Gastroesophageal sphincter (tissue), 4 donors: Measurements from ENCODE around the gene TMEM100. TPM values are rescaled to one million over a fixed set of nuclear protein-coding genes. Genes with fewer than 3 reads are reported as not detected.

Source experiments
- ATAC-seq: fragments of 150-250 bp; one replicate; pipeline ENCODE4 v1.9.1; 2016; ENCODE audit warnings: mild to moderate bottlenecking, moderate library complexity
- H3K27ac ChIP-seq, 4 donors: fragments of 200-600 bp; sonication (generic) in 3 of 4; 1 replicate in 3 of 4; 2 replicates in 1 of 4; pipeline ENCODE4 v1.5.1; 2016 to 2019
- H3K27me3 ChIP-seq: fragments of 200-600 bp; sonication (generic); one replicate; pipeline ENCODE4 v1.5.1; 2019
- H3K36me3 ChIP-seq, 2 donors: fragments of 200-600 bp; sonication (generic); one replicate each; pipeline ENCODE4 v1.5.1; 2019; ENCODE audit warnings: control low read depth in 1 of 2
- H3K4me1 ChIP-seq, 3 donors: fragments of 200-600 bp; sonication (generic); 1 replicate in 2 of 3; 2 replicates in 1 of 3; pipeline ENCODE4 v1.5.1; 2016 to 2019; ENCODE audit warnings: control low read depth in 2 of 3
- H3K4me3 ChIP-seq, 2 donors: fragments of 200-600 bp; sonication (generic); one replicate each; pipeline ENCODE4 v1.5.1; 2019; ENCODE audit warnings: mild to moderate bottlenecking in 1 of 2, moderate library complexity in 1 of 2
- H3K9me3 ChIP-seq, 3 donors: fragments of 200-600 bp; sonication (generic); one replicate each; pipeline ENCODE4 v1.5.1; 2017 to 2019; ENCODE audit warnings: control low read depth in 2 of 3
- CTCF ChIP-seq, 4 experiments: fragments of 200-600 bp in 2 of 4; fragments of 450-650 bp in 2 of 4; sonication (generic) in 1 of 4; IDR thresholded peaks; one replicate each; pipeline ENCODE4 v1.5.1; 2017 to 2019; ENCODE audit warnings: antibody characterized with exemption in 4 of 4, mild to moderate bottlenecking in 2 of 4, moderate library complexity in 2 of 4
- EP300 ChIP-seq: sonication (generic); formaldehyde crosslinking; IDR thresholded peaks from one replicate; pipeline ENCODE4 v1.6.1; 2017; ENCODE audit warnings: antibody characterized with exemption, mild to moderate bottlenecking
- POLR2A ChIP-seq, 2 donors: fragments of 450-650 bp; IDR thresholded peaks; one replicate each; pipeline ENCODE4 v1.6.1; 2017; ENCODE audit warnings: antibody characterized with exemption in 2 of 2, mild to moderate bottlenecking in 2 of 2, moderate library complexity in 1 of 2
- POLR2AphosphoS5 ChIP-seq: sonication (generic); formaldehyde crosslinking; IDR thresholded peaks from one replicate; pipeline ENCODE4 v1.6.1; 2017; ENCODE audit warnings: antibody characterized with exemption
- WGBS, 2 donors: methylation state at CpG; one replicate each; pipeline ENCODE4 v1.1.5; 2018; ENCODE audit warnings: low coverage in 1 of 2; 5-methylcytosine and 5-hydroxymethylcytosine counted together
- total RNA-seq, 4 donors: library from RNA; depleted of rRNA; stranded (reverse); fragments of >200 nt; gene quantifications; one replicate each; pipeline ENCODE4 v1.1.0, GENCODE V29; 2016

The TMEM100 gene
- total RNA-seq, 4 donors from 2014 or later: 3.7 to 63.8 (median 10.4) TPM

GRCh38 chr17:55717898-55718735 lies 4.5 kb downstream of the TMEM100 start:
- 51 to 52% methylated on average over 10 to 11 of the region's 11 CpGs for WGBS, 2 donors
- TF ChIP-seq POLR2AphosphoS5 (no peak), CTCF (IDR thresholded peaks at IDR 0.05) (peak; percentile 71 to 78 (median 74))
- ATAC-seq: peak; percentile 41
- Histone ChIP-seq H3K9me3 (no peaks in the 10 kb centered on the region), H3K4me1 (peaks cover 0 to 29% (median 0%) of the 10 kb centered on the region in 3 donors), H3K27me3 (no peaks in the 10 kb centered on the region), H3K36me3 (peaks cover 0 to 5% of the 10 kb centered on the region in 2 donors), H3K27ac (no peak overlapping the region), H3K4me3 (no peak overlapping the region)

- no peak for TF ChIP-seq CTCF (IDR thresholded peaks at IDR 0.05)
- TF ChIP-seq EP300: no peak
- no peak overlapping the region for H3K27ac ChIP-seq
- H3K27me3 ChIP-seq: no peaks in the 10 kb centered on the region
- H3K4me3 ChIP-seq: no peak overlapping the region
- 86 to 93% methylated on average over 3 to 4 of the region's 4 CpGs for WGBS, 2 donors
- no peak for ATAC-seq
- peaks cover 0 to 22% (median 0%) of the 10 kb centered on the region in 3 donors for H3K4me1 ChIP-seq
- H3K36me3 ChIP-seq: peaks cover 0 to 5% of the 10 kb centered on the region in 2 donors
- H3K9me3 ChIP-seq: no peaks in the 10 kb centered on the region
These were observed 5.2 kb downstream of the TMEM100 start for GRCh38 chr17:55717432-55717831.

GRCh38 chr17:55710829-55711496 lies 11.7 kb downstream of the TMEM100 start:
- ATAC-seq: no peak
- H3K9me3 ChIP-seq: no peaks in the 10 kb centered on the region
- peaks cover 0 to 33% (median 3%) of the 10 kb centered on the region in 3 donors for H3K4me1 ChIP-seq
- no peaks in the 10 kb centered on the region for H3K27me3 ChIP-seq
- no peak overlapping the region for H3K27ac ChIP-seq
- TF ChIP-seq POLR2AphosphoS5 (no peak), CTCF (IDR thresholded peaks at IDR 0.05) (no peak), POLR2A (IDR thresholded peaks at IDR 0.05) (no peak), EP300 (no peak)
- H3K36me3 ChIP-seq: no peaks in the 10 kb centered on the region
- WGBS, 2 donors: 56 to 63% methylated on average over 4 of the region's 4 CpGs
- H3K4me3 ChIP-seq: no peak overlapping the region

GRCh38 chr17:55710410-55710809 lies 12.3 kb downstream of the TMEM100 start:
- 45 to 52% methylated on average over 3 of the region's 3 CpGs for WGBS, 2 donors
- no peak overlapping the region for H3K27ac ChIP-seq
- H3K4me1 ChIP-seq: peaks cover 0 to 33% (median 3%) of the 10 kb centered on the region in 3 donors
- TF ChIP-seq POLR2AphosphoS5 (peak; percentile 87), POLR2A (IDR thresholded peaks at IDR 0.05) (no peak)
- H3K27me3 ChIP-seq: no peaks in the 10 kb centered on the region
- ATAC-seq: peak; percentile 63
- no peaks in the 10 kb centered on the region for H3K9me3 ChIP-seq
- H3K4me3 ChIP-seq: no peak overlapping the region
- H3K36me3 ChIP-seq: no peaks in the 10 kb centered on the region

- TF ChIP-seq POLR2A (IDR thresholded peaks at IDR 0.05) (no peak), POLR2AphosphoS5 (peak; percentile 3)
- ATAC-seq: no peak
- Histone ChIP-seq H3K27me3 (no peaks in the 10 kb centered on the region), H3K9me3 (no peaks in the 10 kb centered on the region), H3K36me3 (no peaks in the 10 kb centered on the region), H3K4me3 (no peak overlapping the region), H3K27ac (no peak overlapping the region), H3K4me1 (peaks cover 0 to 33% (median 3%) of the 10 kb centered on the region in 3 donors)
- WGBS, 2 donors: 67 to 73% methylated on average over 3 of the region's 4 CpGs
These were observed 12.7 kb downstream of the TMEM100 start for GRCh38 chr17:55709984-55710383.
